ENCODE results near the gene NALCN. TPM values are rescaled to one million over a fixed set of nuclear protein-coding genes. Genes with fewer than 3 reads are reported as not detected.

Gene NALCN
- total RNA-seq, 4 donors from 2014 or later, result 0.76 to 3.3 (median 1.8) TPM

GRCh38 chr13:101384929-101385328 is 31.4 kb downstream of the NALCN start:
- WGBS, result 77% methylated on average over 3 of the region's 3 CpGs
- TF ChIP-seq CTCF (IDR thresholded peaks at IDR 0.05), result no peak
- TF ChIP-seq EP300 (IDR thresholded peaks at IDR 0.05), result no peak
- no peak for TF ChIP-seq POLR2A (IDR thresholded peaks at IDR 0.05)
- TF ChIP-seq POLR2AphosphoS5 (IDR thresholded peaks at IDR 0.05), result no peak
- no peak overlapping the region for H3K4me3 ChIP-seq

GRCh38 chr13:101383595-101383994 is 32.7 kb downstream of the NALCN start:
- WGBS, result 50% methylated on average over 2 of the region's 2 CpGs
- no peaks in the 10 kb centered on the region for H3K4me1 ChIP-seq
- no peak overlapping the region for H3K4me3 ChIP-seq
- H3K27me3 ChIP-seq, result no peaks in the 10 kb centered on the region
- no peak for DNase-seq (ENCODE audit: low spot score in 2 of 2)
- H3K27ac ChIP-seq, result no peak overlapping the region
- H3K36me3 ChIP-seq, result no peaks in the 10 kb centered on the region
- TF ChIP-seq POLR2A (IDR thresholded peaks at IDR 0.05), result no peak
- TF ChIP-seq CTCF (IDR thresholded peaks at IDR 0.05), result no peak
- TF ChIP-seq POLR2AphosphoS5 (IDR thresholded peaks at IDR 0.05), result no peak
- TF ChIP-seq EP300 (IDR thresholded peaks at IDR 0.05), result no peak
- no peaks in the 10 kb centered on the region for H3K9me3 ChIP-seq

More at GRCh38 chr13:101384929-101385328, 31.4 kb downstream of the NALCN start:
- Histone ChIP-seq H3K27me3 (no peaks in the 10 kb centered on the region), H3K36me3 (no peaks in the 10 kb centered on the region), H3K9me3 (no peaks in the 10 kb centered on the region), H3K27ac (no peak overlapping the region), H3K4me1 (no peaks in the 10 kb centered on the region)
- DNase-seq (ENCODE audit: low spot score in 2 of 2), result no peak

- WGBS, result 74% methylated on average over 2 of the region's 2 CpGs
- Histone ChIP-seq H3K27me3 (no peaks in the 10 kb centered on the region), H3K27ac (no peak overlapping the region), H3K4me3 (no peak overlapping the region), H3K9me3 (no peaks in the 10 kb centered on the region), H3K36me3 (no peaks in the 10 kb centered on the region), H3K4me1 (no peaks in the 10 kb centered on the region)
- DNase-seq (ENCODE audit: low spot score in 2 of 2), result no peak
- TF ChIP-seq POLR2AphosphoS5 (IDR thresholded peaks at IDR 0.05) (no peak), POLR2A (IDR thresholded peaks at IDR 0.05) (no peak), EP300 (IDR thresholded peaks at IDR 0.05) (no peak), CTCF (IDR thresholded peaks at IDR 0.05) (no peak)
Measured at GRCh38 chr13:101382701-101383100, 33.6 kb downstream of the NALCN start.

GRCh38 chr13:101382086-101382485 is 34.2 kb downstream of the NALCN start:
- H3K4me3 ChIP-seq, result no peak overlapping the region
- 35% methylated on average over 2 of the region's 2 CpGs for WGBS
- DNase-seq (ENCODE audit: low spot score in 2 of 2), result no peak
- no peaks in the 10 kb centered on the region for H3K36me3 ChIP-seq
- H3K9me3 ChIP-seq, result no peaks in the 10 kb centered on the region
- no peaks in the 10 kb centered on the region for H3K4me1 ChIP-seq
- H3K27ac ChIP-seq, result no peak overlapping the region
- H3K27me3 ChIP-seq, result no peaks in the 10 kb centered on the region
- no peak for TF ChIP-seq EP300 (IDR thresholded peaks at IDR 0.05)
- no peak for TF ChIP-seq CTCF (IDR thresholded peaks at IDR 0.05)
- no peak for TF ChIP-seq POLR2AphosphoS5 (IDR thresholded peaks at IDR 0.05)
- TF ChIP-seq POLR2A (IDR thresholded peaks at IDR 0.05), result no peak

GRCh38 chr13:101360525-101360924 is 55.8 kb downstream of the NALCN start:
- Histone ChIP-seq H3K9me3 (no peaks in the 10 kb centered on the region), H3K27me3 (no peaks in the 10 kb centered on the region), H3K4me3 (no peak overlapping the region), H3K27ac (no peak overlapping the region), H3K4me1 (no peaks in the 10 kb centered on the region), H3K36me3 (no peaks in the 10 kb centered on the region)
- 70% methylated on average over 3 of the region's 3 CpGs for WGBS
- TF ChIP-seq CTCF (IDR thresholded peaks at IDR 0.05) (no peak), EP300 (IDR thresholded peaks at IDR 0.05) (no peak), POLR2AphosphoS5 (IDR thresholded peaks at IDR 0.05) (no peak)
- DNase-seq (ENCODE audit: low spot score in 2 of 2), result no peak

Measured in suprapubic skin (tissue), 4 donors.